Heart left ventricle (tissue), 16 donors: ENCODE results near the gene CRYZL1. TPM values are rescaled to one million over a fixed set of nuclear protein-coding genes. Genes with fewer than 3 reads are reported as not detected.
A peak's percentile ranks its signal among the peaks of the same experiment; 100 is the strongest.

Experiments
- ATAC-seq, 4 donors: fragments of 200-7000 bp; cut with Tn5 transposase; one replicate each; pipeline ENCODE4 v1.9.1; 2020 to 2022; ENCODE audit warnings: moderate library complexity in 4 of 4, mild to moderate bottlenecking in 3 of 4, moderate number of reproducible peaks in 1 of 4
- DNase-seq, 5 donors: peaks; one replicate each; pipeline ENCODE4 v3.0.0-alpha.2; 2020
- H3K27ac ChIP-seq, 12 donors: fragments of 200-600 bp; sonication (generic) in 4 of 12; one replicate each; pipeline versions ENCODE4 v1.5.0 to v1.8.0; 2016 to 2022; ENCODE audit warnings: mild to moderate bottlenecking in 2 of 12
- H3K27me3 ChIP-seq, 9 donors: fragments of 200-600 bp; sonication (generic) in 2 of 9; one replicate each; pipeline versions ENCODE4 v1.5.1 to v1.8.0; 2016 to 2022; ENCODE audit warnings: mild to moderate bottlenecking in 3 of 9
- H3K36me3 ChIP-seq, 9 donors: fragments of 200-600 bp; sonication (generic) in 2 of 9; one replicate each; pipeline versions ENCODE4 v1.5.0 to v1.8.0; 2018 to 2022; ENCODE audit warnings: mild to moderate bottlenecking in 2 of 9
- H3K4me1 ChIP-seq, 12 donors: fragments of 200-600 bp; sonication (generic) in 4 of 12; one replicate each; pipeline versions ENCODE4 v1.5.0 to v1.8.0; 2016 to 2022; ENCODE audit warnings: mild to moderate bottlenecking in 3 of 12
- H3K4me3 ChIP-seq, 12 donors: fragments of 200-600 bp; sonication (generic) in 4 of 12; one replicate each; pipeline versions ENCODE4 v1.5.0 to v1.8.0; 2017 to 2022; ENCODE audit warnings: mild to moderate bottlenecking in 9 of 12, moderate library complexity in 4 of 12
- H3K9me3 ChIP-seq, 12 donors: fragments of 200-600 bp; sonication (generic) in 4 of 12; one replicate each; pipeline versions ENCODE4 v1.5.0 to v1.8.0; 2016 to 2022; ENCODE audit warnings: mild to moderate bottlenecking in 1 of 12
- POLR2A ChIP-seq, 2 donors: fragments of 450-650 bp; IDR thresholded peaks; one replicate each; pipeline ENCODE4 v1.6.1; 2017; ENCODE audit warnings: antibody characterized with exemption in 2 of 2, mild to moderate bottlenecking in 2 of 2, moderate library complexity in 2 of 2
- WGBS, 4 donors: extraction: QIAGEN DNeasy Blood & Tissue Kit in 2 of 4; methylation state at CpG; one replicate each; pipeline versions ENCODE4 v1.1.5 to v1.1.7; 2013 to 2018; 5-methylcytosine and 5-hydroxymethylcytosine counted together
- intact Hi-C, 10 donors: fragments of 100-400 bp; cut with DNase I; formaldehyde crosslinking; loops; one replicate each; pipeline versions ENCODE4 v1.11.1 to v1.14.2; 2022
- polyA plus RNA-seq, 2 donors: library from polyadenylated mRNA; stranded (reverse); fragments of 200-250 nt; gene quantifications; one replicate each; pipeline ENCODE4 v1.2.3, GENCODE V29; 2013
- total RNA-seq, 9 donors: library from RNA; depleted of rRNA in 2 of 9; stranded (reverse); fragments of >200 nt in 2 of 9; fragmentation: NEBNext Ultra II Directional in 3 of 9; extraction: Animal tissue kit (Norgen Biotek cat#: 25700) in 3 of 9; gene quantifications; one replicate each; pipeline versions ENCODE4 v1.1.0 to v1.2.4, GENCODE V29; 2016 to 2023
- TF ChIP-seq, protein P1 (sequence below), 12 donors: fragments of 200-600 bp; sonication (generic) in 4 of 12; IDR thresholded peaks; one replicate each; pipeline versions ENCODE4 v1.5.0 to v1.8.0; 2018 to 2022; ENCODE audit warnings: antibody characterized with exemption in 12 of 12, mild to moderate bottlenecking in 5 of 12
- donor health status: ischemic (EF 13 %, LVEDD 7.1; RV severe dilation, severe dysfunction).
- donor health status: healthy with polysubstance abuse.
- donor health status: DM: no; HTN: yes; CAD: no.
- donor health status: DM: no; HTN: no; CAD: no.
- donor health status: ischemic (EF 25% LVEDD 6.9; RV normal size, moderate dysfunction).
- donor health status: ischemic (EF 25% LVEDD 5.7; RV mildly dilated, moderate dysfunction).
- donor health status: healthy.
- donor health status: DM: yes; HTN: yes; CAD: no.
- donor health status: ischemic (EF 35%, LVEDD 5.7; RV mildly dilated, moderate dysfunction).
- donor health status: nonischemic (EF 11% LVEDD 7.7; RV severe dilation, severe dysfunction).
- donor health status: DM: yes; HTN: yes; CAD: no.
- donor health status: PGD.
- donor health status: ischemic (EF 29% LVEDD 5.4; RV normal size, mild dysfunction).
- donor health status: nonischemic (EF 23%, LVEDD 6.1; RV moderate dilation, normal function).

CRYZL1 gene
- total and polyA plus RNA-seq, 11 donors = 15.2 to 33.8 (median 25.1) TPM

- ATAC-seq (peak in 2 of 4 donors; percentile 54 to 61), DNase-seq (no peak)
- TF ChIP-seq, protein P1, sequence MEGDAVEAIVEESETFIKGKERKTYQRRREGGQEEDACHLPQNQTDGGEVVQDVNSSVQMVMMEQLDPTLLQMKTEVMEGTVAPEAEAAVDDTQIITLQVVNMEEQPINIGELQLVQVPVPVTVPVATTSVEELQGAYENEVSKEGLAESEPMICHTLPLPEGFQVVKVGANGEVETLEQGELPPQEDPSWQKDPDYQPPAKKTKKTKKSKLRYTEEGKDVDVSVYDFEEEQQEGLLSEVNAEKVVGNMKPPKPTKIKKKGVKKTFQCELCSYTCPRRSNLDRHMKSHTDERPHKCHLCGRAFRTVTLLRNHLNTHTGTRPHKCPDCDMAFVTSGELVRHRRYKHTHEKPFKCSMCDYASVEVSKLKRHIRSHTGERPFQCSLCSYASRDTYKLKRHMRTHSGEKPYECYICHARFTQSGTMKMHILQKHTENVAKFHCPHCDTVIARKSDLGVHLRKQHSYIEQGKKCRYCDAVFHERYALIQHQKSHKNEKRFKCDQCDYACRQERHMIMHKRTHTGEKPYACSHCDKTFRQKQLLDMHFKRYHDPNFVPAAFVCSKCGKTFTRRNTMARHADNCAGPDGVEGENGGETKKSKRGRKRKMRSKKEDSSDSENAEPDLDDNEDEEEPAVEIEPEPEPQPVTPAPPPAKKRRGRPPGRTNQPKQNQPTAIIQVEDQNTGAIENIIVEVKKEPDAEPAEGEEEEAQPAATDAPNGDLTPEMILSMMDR (IDR thresholded peaks at IDR 0.05) = no peak
- TF ChIP-seq POLR2A (IDR thresholded peaks at IDR 0.05) = no peak
- Histone ChIP-seq H3K4me1 (peaks cover 0 to 16% (median 3%) of the 10 kb centered on the region in 12 donors), H3K27ac (peak overlapping the region in 1 of 12 donors; percentile 6), H3K36me3 (peaks cover 0 to 100% (median 99%) of the 10 kb centered on the region in 9 donors), H3K4me3 (no peak overlapping the region), H3K9me3 (no peaks in the 10 kb centered on the region), H3K27me3 (no peaks in the 10 kb centered on the region)
- intact Hi-C loops = no loop called here
- 18 to 43% (median 30%) methylated on average over 3 of the region's 3 CpGs for WGBS, 4 donors
These were observed 69.2 kb downstream of the CRYZL1 start for GRCh38 chr21:33572350-33572749.

- DNase-seq = no peak
- peak in 1 of 4 donors; percentile 7 for ATAC-seq
- H3K4me1 ChIP-seq = peaks cover 0 to 16% (median 3%) of the 10 kb centered on the region in 12 donors
- TF ChIP-seq POLR2A (IDR thresholded peaks at IDR 0.05) = no peak
- TF ChIP-seq, protein P1 (IDR thresholded peaks at IDR 0.05) = no peak
- H3K4me3 ChIP-seq = no peak overlapping the region
- 86 to 92% (median 91%) methylated on average over 5 of the region's 5 CpGs for WGBS, 4 donors
- H3K36me3 ChIP-seq = peaks cover 0 to 100% (median 85%) of the 10 kb centered on the region in 9 donors
- no peaks in the 10 kb centered on the region for H3K27me3 ChIP-seq
- H3K9me3 ChIP-seq = no peaks in the 10 kb centered on the region
- intact Hi-C loops = no loop called here
- H3K27ac ChIP-seq = no peak overlapping the region
These were observed 71.5 kb downstream of the CRYZL1 start for GRCh38 chr21:33569991-33570390.

DNA sequence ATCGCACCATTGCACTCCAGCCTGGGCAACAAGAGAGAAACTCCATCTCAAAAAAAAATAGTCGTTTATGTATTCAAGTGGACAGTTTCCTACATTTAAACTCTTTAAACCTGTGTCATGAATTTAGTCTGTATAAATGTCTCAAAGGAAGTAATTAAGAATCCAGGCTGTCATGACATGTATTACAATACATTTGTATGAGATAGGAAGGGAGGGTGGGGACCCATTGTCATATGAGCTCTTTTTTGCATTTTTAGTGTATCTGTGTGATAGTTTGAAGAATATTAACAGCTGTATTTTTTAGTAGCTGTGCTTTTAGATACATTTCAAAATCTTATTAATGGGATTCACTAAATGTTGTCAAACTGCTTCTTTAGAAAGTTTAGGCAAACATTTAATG, 73.1 kb downstream of the CRYZL1 start:
- no peak for DNase-seq
- Histone ChIP-seq H3K4me3 (no peak overlapping the region), H3K27me3 (no peaks in the 10 kb centered on the region), H3K9me3 (no peaks in the 10 kb centered on the region), H3K36me3 (peaks cover 0 to 100% (median 78%) of the 10 kb centered on the region in 9 donors), H3K4me1 (peaks cover 0 to 16% (median 5%) of the 10 kb centered on the region in 12 donors), H3K27ac (no peak overlapping the region)
- ATAC-seq = no peak
- intact Hi-C loops = no loop called here
- TF ChIP-seq POLR2A (IDR thresholded peaks at IDR 0.05) = no peak
- TF ChIP-seq, protein P1 (IDR thresholded peaks at IDR 0.05) = no peak
- WGBS, 4 donors = 77 to 87% (median 83%) methylated on average over 2 of the region's 2 CpGs

DNA sequence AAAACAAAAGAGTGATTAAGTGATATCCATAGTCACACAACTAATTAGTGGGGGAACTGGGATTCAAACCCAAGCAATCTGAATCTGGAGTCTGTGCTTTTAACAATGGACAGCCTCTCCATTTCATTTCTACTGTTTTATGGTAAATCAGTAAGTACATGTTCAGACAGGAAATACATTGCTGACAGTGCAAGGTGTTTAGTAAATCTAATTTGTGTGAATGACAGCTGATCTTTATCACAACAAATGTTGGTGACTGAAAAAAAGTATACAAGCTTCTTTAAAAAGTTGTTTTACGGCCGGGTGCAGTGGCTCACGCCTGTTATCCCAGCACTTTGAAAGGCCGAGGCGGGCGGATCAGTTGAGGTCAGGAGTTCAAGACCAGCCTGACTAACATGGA, 73.6 kb downstream of the CRYZL1 start:
- Histone ChIP-seq H3K27me3 (no peaks in the 10 kb centered on the region), H3K4me3 (no peak overlapping the region), H3K4me1 (peaks cover 0 to 16% (median 5%) of the 10 kb centered on the region in 12 donors), H3K27ac (no peak overlapping the region), H3K36me3 (peaks cover 0 to 100% (median 78%) of the 10 kb centered on the region in 9 donors), H3K9me3 (no peaks in the 10 kb centered on the region)
- no peak for TF ChIP-seq POLR2A (IDR thresholded peaks at IDR 0.05)
- TF ChIP-seq, protein P1 (IDR thresholded peaks at IDR 0.05) = no peak
- WGBS, 4 donors = 92 to 93% (median 92%) methylated on average over 6 of the region's 6 CpGs
- intact Hi-C loops = no loop called here
- ATAC-seq (no peak), DNase-seq (no peak)
